ENCODE data around the gene AP3S2.

AP3S2 gene

DNA sequence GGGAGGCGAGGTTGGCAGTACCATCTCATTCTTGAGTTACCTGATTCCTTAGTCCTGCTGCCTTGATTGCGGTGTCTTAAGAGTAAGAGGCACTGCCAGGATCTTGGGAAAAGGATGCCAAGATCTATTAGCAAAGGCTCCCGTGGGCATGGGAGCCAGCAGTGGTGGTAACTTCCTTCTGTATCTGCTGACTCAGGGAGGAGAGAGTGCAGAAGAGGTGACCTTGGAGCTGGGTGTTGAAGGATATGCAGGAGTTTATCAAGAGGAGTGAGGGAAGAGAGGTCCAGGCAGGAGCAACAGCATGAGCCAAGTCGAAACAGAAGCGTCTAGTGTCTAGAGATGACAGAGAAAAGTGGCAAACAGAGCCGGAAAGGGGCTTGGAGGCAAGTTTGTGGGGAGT, 113.2 kb downstream of the AP3S2 start:
- DNase-seq (ENCODE audit: extremely low read depth, low read depth): no peak
- TF ChIP-seq, protein P1, sequence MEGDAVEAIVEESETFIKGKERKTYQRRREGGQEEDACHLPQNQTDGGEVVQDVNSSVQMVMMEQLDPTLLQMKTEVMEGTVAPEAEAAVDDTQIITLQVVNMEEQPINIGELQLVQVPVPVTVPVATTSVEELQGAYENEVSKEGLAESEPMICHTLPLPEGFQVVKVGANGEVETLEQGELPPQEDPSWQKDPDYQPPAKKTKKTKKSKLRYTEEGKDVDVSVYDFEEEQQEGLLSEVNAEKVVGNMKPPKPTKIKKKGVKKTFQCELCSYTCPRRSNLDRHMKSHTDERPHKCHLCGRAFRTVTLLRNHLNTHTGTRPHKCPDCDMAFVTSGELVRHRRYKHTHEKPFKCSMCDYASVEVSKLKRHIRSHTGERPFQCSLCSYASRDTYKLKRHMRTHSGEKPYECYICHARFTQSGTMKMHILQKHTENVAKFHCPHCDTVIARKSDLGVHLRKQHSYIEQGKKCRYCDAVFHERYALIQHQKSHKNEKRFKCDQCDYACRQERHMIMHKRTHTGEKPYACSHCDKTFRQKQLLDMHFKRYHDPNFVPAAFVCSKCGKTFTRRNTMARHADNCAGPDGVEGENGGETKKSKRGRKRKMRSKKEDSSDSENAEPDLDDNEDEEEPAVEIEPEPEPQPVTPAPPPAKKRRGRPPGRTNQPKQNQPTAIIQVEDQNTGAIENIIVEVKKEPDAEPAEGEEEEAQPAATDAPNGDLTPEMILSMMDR (IDR thresholded peaks at IDR 0.05; ENCODE audit: low read depth, low read length): no peak

Measured in AG09319 (cell line).